Fibroblast of skin of left biceps (primary cell): Measurements from ENCODE around the gene SPATS2.
A peak's percentile ranks its signal among the peaks of the same experiment; 100 is the strongest.
"Not testable (repeated sequence)": the region's sequence is repeated elsewhere in the genome, so short reads cannot be mapped to it uniquely, and the experiment has no call there.

Experiments
- DNase-seq, 2 experiments: peaks; one replicate each; pipeline ENCODE4 v3.0.0-alpha.2; 2013; ENCODE audit warnings: low read depth in 2 of 2

Gene SPATS2

GRCh38 chr12:49512546-49512945 lies 145.3 kb downstream of the SPATS2 start:
- DNase-seq = no peak

- peak; percentile 26 to 30 for DNase-seq
These were observed 148.0 kb downstream of the SPATS2 start for GRCh38 chr12:49515266-49515665.

DNA sequence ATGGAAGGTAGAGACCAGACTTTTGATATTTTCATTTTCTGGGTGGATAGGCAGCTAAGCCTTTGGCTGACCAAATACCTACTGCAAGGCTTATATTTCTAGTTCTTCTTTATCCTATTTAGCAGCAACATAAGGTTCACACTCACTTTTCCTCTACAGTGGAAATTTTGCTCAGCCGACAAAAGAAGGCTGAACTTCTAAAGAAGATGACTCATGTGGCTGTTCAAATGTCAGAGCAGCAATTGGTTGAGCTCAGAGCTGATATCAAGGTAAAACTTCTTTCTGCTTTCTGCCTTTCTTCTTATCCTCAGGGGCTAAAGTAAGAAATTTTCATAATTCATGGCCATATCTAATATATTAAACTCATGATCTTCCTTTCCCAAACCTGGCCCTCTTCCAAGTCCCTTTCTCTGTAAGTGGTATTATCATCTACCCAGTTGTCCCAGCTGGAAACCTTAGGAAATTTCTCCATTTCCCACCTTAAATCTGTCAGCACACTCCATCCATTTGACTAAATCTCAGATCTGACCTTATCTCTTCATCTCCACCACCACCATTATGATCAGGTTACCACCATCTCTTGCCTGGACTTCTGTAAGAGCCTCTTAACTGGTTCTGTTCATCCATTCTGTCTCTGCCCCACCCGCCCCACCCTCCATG lies 151.8 kb downstream of the SPATS2 start:
- no peak for DNase-seq

DNA sequence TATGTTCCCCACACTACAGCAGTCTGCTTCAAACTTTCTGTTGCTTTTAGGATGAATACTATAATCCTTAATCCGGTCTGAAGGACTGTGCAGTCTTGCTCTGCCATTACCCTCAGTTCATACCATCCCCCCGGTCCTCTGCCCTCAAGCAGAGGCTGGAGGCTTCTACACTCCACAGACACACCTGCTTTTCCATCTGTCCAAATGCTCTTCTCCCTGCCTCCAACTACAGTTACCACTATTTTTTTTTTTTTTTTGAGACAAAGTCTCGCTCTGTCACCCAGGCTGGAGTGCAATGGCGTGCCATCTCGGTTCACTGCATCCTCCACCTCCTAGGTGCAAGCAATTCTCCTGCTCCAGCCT lies 152.3 kb downstream of the SPATS2 start:
- DNase-seq = no peak

DNA sequence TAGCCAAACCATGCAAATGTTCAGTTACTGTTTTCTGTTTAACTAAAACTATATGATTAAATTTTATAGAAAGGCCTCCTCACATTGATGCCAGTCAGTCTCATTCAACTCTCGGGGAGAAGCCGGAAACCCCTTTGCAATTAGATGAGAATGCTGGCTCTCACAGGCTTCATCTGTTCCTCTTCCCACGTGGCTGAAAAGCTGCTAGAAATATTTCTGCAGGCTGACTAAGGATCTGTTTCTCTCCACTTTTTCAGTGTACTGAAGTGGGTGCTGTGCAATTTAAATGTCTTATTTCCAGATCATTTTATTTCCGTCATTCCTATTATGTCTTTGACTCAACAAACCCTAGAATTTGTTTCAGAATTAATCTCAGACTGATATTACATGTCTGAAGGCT lies 154.1 kb downstream of the SPATS2 start:
- no peak for DNase-seq

GRCh38 chr12:49524660-49525324 lies 157.5 kb downstream of the SPATS2 start:
- DNase-seq = no peak

DNA sequence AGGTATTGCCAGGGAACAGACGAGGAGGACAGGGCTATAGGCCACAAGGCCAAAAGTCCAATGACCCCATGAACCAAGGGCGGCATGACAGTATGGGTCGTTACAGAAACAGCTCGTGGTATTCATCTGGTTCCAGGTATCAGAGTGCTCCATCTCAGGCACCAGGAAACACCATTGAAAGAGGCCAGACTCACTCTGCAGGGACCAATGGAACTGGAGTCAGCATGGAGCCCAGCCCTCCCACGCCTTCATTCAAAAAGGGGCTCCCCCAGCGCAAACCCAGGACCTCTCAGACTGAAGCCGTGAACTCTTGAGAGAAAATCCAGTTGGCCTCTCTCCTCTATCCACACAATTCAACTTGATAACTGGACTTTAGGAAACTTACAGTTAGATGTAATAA lies 158.7 kb downstream of the SPATS2 start:
- DNase-seq = no peak

DNA sequence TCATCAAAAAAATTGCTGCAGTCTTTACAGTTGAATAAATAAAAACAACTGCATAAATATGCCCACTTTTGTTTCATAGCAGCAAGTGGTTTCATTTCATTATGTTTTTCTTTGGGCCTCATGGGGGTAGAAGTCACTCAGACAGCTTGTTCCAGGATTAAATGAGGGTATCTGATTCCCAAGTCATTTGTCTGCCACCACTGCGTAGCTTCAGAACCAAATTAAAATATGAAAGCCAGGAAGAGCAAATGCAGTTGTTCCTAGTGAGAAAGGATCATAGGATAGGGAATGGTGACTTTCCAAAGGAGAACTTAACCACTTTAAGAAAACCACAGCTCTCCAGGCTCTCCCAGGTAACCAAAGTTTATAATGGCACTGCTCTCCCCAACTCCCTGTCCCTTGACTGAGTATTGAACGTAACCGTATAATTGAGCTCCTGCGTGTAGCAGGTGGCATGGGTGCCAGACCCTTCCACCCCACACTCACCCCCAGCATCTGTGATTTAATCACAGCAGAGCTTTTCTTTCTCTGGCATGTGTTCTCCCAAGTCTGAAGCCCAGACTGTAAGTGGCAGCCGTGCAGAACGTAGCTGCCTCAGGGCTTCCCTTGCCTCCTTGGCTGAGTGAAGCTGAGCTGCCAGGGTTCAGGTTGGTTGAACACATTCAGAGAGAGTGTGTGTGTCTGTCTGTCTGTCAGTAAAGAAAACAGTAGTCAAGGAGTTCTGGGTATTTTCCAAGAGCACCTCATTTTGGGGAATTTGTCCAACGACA lies 160.3 kb downstream of the SPATS2 start:
- no peak for DNase-seq

DNA sequence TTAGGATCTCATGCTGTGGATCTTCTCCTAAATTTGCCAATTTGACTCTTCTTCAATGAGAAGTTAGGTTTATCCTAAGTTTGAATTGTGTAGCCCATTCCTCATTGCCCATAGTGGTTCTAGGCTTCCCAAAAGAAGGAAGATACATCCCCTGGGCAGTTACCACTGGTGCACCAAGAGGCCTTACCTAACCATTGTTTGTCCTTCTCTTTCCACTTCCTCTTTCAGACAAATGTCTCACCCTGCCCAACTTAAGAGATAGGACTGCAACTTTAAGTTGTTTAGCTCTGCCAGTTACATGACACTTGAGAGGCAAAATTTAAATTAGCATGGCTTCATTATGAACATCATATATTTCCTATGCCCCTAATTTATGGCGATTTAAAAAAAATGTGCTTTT lies 162.2 kb downstream of the SPATS2 start:
- DNase-seq = no peak

GRCh38 chr12:49531745-49532144 lies 164.5 kb downstream of the SPATS2 start:
- DNase-seq = no peak

DNA sequence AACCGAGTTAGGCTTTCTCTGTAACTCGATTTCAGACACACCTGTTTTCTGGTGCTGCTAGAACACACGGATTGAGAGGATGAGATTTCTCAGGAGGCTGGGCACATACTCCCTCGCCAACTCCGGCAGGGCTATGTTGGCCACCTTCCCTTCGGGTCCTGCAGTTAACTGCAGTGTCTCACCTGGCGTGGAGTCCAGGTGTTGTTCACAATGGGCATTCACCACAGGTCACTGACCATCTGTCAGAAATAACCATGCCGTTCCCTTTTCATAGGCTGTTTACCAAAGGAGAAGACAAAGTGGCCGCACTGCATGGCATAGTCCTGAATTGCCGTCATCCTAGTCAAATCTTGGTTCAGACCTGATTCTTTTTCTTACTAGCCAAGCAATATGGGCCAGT lies 166.1 kb downstream of the SPATS2 start:
- no peak for DNase-seq

DNA sequence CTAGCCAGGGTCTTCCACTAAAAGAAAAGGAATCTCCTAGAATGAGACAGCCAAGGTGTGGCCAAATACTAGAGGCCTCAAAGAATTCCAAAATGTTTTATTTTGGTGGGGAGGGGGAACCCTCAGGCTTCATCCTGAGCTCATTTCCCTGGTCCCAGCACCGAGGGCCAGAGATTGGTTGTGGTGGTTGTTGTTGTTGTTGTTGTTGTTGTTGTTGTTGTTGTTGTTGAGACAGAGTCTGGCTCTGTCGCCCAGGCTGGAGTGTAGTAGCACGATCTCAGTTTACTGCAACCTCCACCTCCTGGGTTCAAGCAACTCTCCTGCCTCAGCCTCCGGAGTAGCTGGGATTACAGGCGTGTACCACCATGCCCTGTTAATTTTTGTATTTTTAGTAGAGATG lies 166.9 kb downstream of the SPATS2 start:
- not testable (repeated sequence) for DNase-seq

- DNase-seq = no peak
These were observed 167.5 kb downstream of the SPATS2 start for GRCh38 chr12:49534731-49535278.

- no peak for DNase-seq
These were observed 168.8 kb downstream of the SPATS2 start for GRCh38 chr12:49535921-49536525.

DNA sequence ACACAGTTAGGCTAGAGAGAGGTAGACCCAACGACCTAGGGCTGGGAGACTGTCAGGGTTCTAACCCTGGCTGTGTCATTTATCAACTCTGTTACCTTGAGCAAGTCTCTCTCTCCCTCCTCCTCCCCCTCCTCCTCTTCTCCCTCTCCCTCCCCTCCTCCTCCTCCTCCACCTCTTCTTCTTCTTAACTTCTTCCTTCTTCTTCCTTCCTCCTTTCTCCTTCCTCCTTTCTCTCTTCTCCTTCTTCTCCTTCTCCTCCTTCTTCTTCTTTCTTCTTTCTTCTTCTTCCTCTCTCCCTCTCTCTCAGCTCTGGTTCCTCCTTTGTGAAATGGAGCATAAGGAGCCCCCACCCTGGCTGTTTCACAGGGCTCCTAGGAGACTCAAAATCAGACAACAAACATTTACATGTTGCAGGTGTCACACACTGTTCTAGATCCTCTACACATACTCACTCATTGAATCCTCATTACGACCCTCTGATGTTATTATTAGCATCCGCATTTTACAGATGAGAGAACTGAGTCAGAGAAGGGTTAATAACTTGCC lies 169.3 kb downstream of the SPATS2 start:
- no peak for DNase-seq

DNA sequence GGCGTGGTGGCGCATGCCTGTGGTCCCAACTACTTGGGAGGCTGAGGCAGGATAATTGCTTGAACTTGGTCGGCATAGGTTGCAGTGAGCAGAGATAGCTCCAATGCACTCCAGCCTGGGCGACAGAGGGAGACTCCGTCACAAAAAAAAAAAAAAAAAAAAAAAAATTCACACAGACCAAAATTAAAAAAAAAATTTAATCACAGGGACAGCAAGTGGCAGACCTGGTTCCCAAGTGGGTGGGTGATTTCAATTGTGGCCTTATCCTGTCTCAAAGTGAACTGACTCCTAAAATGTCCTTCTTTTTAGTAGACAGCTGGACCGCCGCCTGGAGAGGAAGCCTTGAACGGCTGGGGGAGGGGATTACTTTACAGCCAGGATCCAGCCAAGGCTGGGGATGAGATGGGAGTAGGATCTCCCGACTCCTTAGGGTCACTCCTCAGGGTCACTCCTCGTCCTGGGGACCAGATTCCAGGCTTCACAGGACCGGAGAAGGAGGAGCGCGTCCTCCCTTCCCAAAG lies 170.0 kb downstream of the SPATS2 start:
- no peak for DNase-seq

GRCh38 chr12:49537752-49538509 lies 170.7 kb downstream of the SPATS2 start:
- no peak for DNase-seq

- DNase-seq = peak; percentile 15 to 19
These were observed 171.5 kb downstream of the SPATS2 start, which contains the start of gene KCNH3 for GRCh38 chr12:49538510-49539403. KCNH3 (plus strand) TSS chr12:49539030; CDS start chr12:49539417, 387 bp downstream.

- no peak for DNase-seq
These were observed 172.4 kb downstream of the SPATS2 start for GRCh38 chr12:49539406-49540228.
